ENCODE measurements around the gene LMO2. TPM values are rescaled to one million over a fixed set of nuclear protein-coding genes. Genes with fewer than 3 reads are reported as not detected.

The LMO2 gene
- total RNA-seq, 1 donor from 2014 or later: 1.8 TPM

DNA sequence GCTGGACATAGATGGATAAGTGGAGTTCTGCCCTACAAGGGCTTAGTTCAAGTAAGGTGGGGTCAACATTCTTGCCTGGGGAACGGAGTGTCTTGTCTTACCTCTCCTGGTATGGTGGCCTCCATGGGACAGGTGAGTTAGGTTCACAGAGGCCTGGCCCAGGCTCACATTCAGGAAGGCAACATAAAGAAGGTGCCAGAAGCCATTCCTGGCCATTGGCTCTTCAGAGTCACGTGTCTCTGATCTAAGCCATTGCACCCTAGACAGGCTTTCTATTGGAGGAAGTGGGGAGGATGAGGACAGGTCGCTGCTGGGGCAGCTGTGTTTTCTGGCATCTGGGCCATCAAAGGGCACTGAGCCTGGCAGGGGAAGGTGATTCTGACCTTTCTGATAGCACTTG lies 14.8 kb downstream of the LMO2 start:
- no peaks in the 10 kb centered on the region for H3K4me1 ChIP-seq (ENCODE audit: insufficient read depth, low read length)
- no peak overlapping the region for H3K4me3 Mint-ChIP-seq (ENCODE audit: unreplicated experiment)
- FAIRE-seq: no peak
- no peaks in the 10 kb centered on the region for H3K36me3 ChIP-seq (ENCODE audit: insufficient read depth, low read length)
- H4K20me1 ChIP-seq (ENCODE audit: insufficient read depth, low read length): no peaks in the 10 kb centered on the region
- no peak overlapping the region for H3K27ac Mint-ChIP-seq (ENCODE audit: unreplicated experiment)
- no peaks in the 10 kb centered on the region for H3K4me1 Mint-ChIP-seq (ENCODE audit: low read depth, unreplicated experiment)
- peaks cover 74% of the 10 kb centered on the region for H3K27me3 Mint-ChIP-seq (ENCODE audit: low read depth, unreplicated experiment)
- H2AFZ ChIP-seq (ENCODE audit: low read depth, low read length): no peak overlapping the region
- H3K79me2 ChIP-seq (ENCODE audit: insufficient read depth, low read length): no peaks in the 10 kb centered on the region
- no peaks in the 10 kb centered on the region for H3K9me3 Mint-ChIP-seq (ENCODE audit: unreplicated experiment)
- no peak overlapping the region for H3K27ac ChIP-seq (ENCODE audit: low read depth, low read length)
- H3K36me3 Mint-ChIP-seq (ENCODE audit: low read depth, unreplicated experiment): no peaks in the 10 kb centered on the region
- no peak overlapping the region for H3K9ac ChIP-seq (ENCODE audit: low read length)
- no peaks in the 10 kb centered on the region for H3K9me3 ChIP-seq (ENCODE audit: insufficient read depth, low read depth, low read length)
- no peak for TF ChIP-seq EZH2 (IDR thresholded peaks at IDR 0.05; ENCODE audit: insufficient read depth, low read length)
- TF ChIP-seq, protein P1, sequence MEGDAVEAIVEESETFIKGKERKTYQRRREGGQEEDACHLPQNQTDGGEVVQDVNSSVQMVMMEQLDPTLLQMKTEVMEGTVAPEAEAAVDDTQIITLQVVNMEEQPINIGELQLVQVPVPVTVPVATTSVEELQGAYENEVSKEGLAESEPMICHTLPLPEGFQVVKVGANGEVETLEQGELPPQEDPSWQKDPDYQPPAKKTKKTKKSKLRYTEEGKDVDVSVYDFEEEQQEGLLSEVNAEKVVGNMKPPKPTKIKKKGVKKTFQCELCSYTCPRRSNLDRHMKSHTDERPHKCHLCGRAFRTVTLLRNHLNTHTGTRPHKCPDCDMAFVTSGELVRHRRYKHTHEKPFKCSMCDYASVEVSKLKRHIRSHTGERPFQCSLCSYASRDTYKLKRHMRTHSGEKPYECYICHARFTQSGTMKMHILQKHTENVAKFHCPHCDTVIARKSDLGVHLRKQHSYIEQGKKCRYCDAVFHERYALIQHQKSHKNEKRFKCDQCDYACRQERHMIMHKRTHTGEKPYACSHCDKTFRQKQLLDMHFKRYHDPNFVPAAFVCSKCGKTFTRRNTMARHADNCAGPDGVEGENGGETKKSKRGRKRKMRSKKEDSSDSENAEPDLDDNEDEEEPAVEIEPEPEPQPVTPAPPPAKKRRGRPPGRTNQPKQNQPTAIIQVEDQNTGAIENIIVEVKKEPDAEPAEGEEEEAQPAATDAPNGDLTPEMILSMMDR (IDR thresholded peaks at IDR 0.05; ENCODE audit: insufficient read depth, low read depth, low read length): no peak
- H3K4me3 ChIP-seq (ENCODE audit: insufficient read depth, low read depth, low read length): no peak overlapping the region
- no peak overlapping the region for H3K4me2 ChIP-seq (ENCODE audit: low read length)
- DNase-seq (ENCODE audit: low read depth): no peak
- H3K27me3 ChIP-seq (ENCODE audit: insufficient read depth, low read length): peaks cover 31% of the 10 kb centered on the region

DNA sequence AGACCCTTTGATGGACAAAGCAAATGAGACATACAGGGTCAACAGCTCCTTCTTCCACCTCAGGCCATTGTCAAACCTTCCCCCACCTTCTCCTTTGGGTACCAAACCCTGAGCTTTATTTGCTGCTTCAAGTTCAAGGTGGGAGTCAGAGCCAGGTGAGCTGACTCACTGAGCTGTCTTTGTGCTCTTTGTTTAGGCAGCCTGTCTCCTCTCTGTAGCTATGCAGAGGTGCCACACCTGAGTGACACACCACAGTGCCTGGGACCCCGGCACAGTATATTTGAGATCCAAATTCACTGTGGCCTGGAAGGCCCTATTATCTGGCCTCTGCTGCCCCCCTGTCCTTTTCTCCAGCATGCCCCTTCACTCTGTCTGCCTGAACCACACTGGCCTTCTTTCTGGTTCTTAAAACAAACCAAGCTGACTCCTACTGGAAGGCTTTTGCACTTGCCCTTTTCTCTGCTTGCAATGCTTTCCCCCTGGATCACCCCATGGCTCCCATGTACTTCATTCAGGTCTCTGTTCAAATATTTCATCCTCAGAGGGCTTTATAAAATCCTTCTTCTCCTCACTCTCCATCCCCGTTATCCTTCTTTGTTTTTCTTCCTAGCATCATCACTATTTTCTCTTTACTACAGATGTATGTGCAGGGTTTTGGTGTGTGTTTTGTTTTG lies 16.1 kb downstream of the LMO2 start:
- Histone ChIP-seq H3K27ac (ENCODE audit: low read depth, low read length) (no peak overlapping the region), H3K4me2 (ENCODE audit: low read length) (no peak overlapping the region), H3K4me3 (ENCODE audit: insufficient read depth, low read depth, low read length) (no peak overlapping the region), H3K4me1 (ENCODE audit: insufficient read depth, low read length) (no peaks in the 10 kb centered on the region), H3K9ac (ENCODE audit: low read length) (no peak overlapping the region), H3K27me3 (ENCODE audit: insufficient read depth, low read length) (peaks cover 24% of the 10 kb centered on the region), H3K9me3 (ENCODE audit: insufficient read depth, low read depth, low read length) (no peaks in the 10 kb centered on the region), H4K20me1 (ENCODE audit: insufficient read depth, low read length) (no peaks in the 10 kb centered on the region), H2AFZ (ENCODE audit: low read depth, low read length) (no peak overlapping the region), H3K36me3 (ENCODE audit: insufficient read depth, low read length) (no peaks in the 10 kb centered on the region), H3K79me2 (ENCODE audit: insufficient read depth, low read length) (no peaks in the 10 kb centered on the region)
- no peak overlapping the region for H3K4me3 Mint-ChIP-seq (ENCODE audit: unreplicated experiment)
- no peak for TF ChIP-seq EZH2 (IDR thresholded peaks at IDR 0.05; ENCODE audit: insufficient read depth, low read length)
- TF ChIP-seq, protein P1 (IDR thresholded peaks at IDR 0.05; ENCODE audit: insufficient read depth, low read depth, low read length): no peak
- DNase-seq (ENCODE audit: low read depth) (no peak), FAIRE-seq (no peak)
- H3K27me3 Mint-ChIP-seq (ENCODE audit: low read depth, unreplicated experiment): peaks cover 69% of the 10 kb centered on the region
- H3K36me3 Mint-ChIP-seq (ENCODE audit: low read depth, unreplicated experiment): no peaks in the 10 kb centered on the region
- no peaks in the 10 kb centered on the region for H3K4me1 Mint-ChIP-seq (ENCODE audit: low read depth, unreplicated experiment)
- H3K9me3 Mint-ChIP-seq (ENCODE audit: unreplicated experiment): no peaks in the 10 kb centered on the region
- H3K27ac Mint-ChIP-seq (ENCODE audit: unreplicated experiment): no peak overlapping the region

DNA sequence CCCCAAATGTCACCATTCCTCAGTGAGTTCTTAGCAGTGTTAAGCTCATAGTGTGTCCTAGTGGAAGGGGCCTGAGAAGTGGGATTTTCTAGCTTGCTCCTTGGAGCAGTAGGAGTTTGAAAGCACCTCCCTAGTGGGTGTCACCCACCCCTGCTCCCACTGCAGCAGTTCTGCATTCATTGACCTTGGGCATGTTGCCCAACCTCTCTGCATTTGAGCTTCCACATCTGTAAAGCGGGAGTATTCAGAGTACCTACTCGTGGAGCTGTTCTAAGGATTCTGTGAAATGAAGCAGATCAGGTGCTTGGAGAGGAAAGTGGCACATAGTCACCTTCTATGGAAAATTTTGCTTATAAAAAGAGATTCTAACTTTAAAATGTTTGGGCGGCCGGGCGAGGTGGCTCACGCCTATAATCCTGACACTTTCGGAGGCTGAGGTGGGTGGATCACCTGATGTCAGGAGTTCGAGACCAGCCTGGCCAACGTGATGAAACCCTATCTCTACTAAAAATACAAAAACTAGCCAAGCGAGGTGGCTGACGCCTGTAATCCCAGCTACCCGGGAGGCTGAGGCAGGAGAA lies 16.9 kb downstream of the LMO2 start:
- Mint-ChIP-seq H3K36me3 (ENCODE audit: low read depth, unreplicated experiment) (no peaks in the 10 kb centered on the region), H3K27ac (ENCODE audit: unreplicated experiment) (no peak overlapping the region), H3K4me1 (ENCODE audit: low read depth, unreplicated experiment) (no peaks in the 10 kb centered on the region), H3K27me3 (ENCODE audit: low read depth, unreplicated experiment) (peaks cover 73% of the 10 kb centered on the region), H3K9me3 (ENCODE audit: unreplicated experiment) (no peaks in the 10 kb centered on the region), H3K4me3 (ENCODE audit: unreplicated experiment) (no peak overlapping the region)
- Histone ChIP-seq H3K9ac (ENCODE audit: low read length) (no peak overlapping the region), H3K27me3 (ENCODE audit: insufficient read depth, low read length) (peaks cover 24% of the 10 kb centered on the region), H3K4me1 (ENCODE audit: insufficient read depth, low read length) (peaks cover 5% of the 10 kb centered on the region), H3K79me2 (ENCODE audit: insufficient read depth, low read length) (no peaks in the 10 kb centered on the region), H3K27ac (ENCODE audit: low read depth, low read length) (no peak overlapping the region), H2AFZ (ENCODE audit: low read depth, low read length) (no peak overlapping the region), H3K4me3 (ENCODE audit: insufficient read depth, low read depth, low read length) (no peak overlapping the region), H3K4me2 (ENCODE audit: low read length) (no peak overlapping the region), H3K9me3 (ENCODE audit: insufficient read depth, low read depth, low read length) (no peaks in the 10 kb centered on the region), H4K20me1 (ENCODE audit: insufficient read depth, low read length) (no peaks in the 10 kb centered on the region), H3K36me3 (ENCODE audit: insufficient read depth, low read length) (no peaks in the 10 kb centered on the region)
- TF ChIP-seq, protein P1 (IDR thresholded peaks at IDR 0.05; ENCODE audit: insufficient read depth, low read depth, low read length): no peak
- TF ChIP-seq EZH2 (IDR thresholded peaks at IDR 0.05; ENCODE audit: insufficient read depth, low read length): no peak
- DNase-seq (ENCODE audit: low read depth) (no peak), FAIRE-seq (no peak)

Measured in astrocyte (in vitro differentiated cells and primary cell).